H1 (cell line): ENCODE data around the gene CASP4. TPM values are rescaled to one million over a fixed set of nuclear protein-coding genes. Genes with fewer than 3 reads are reported as not detected.

Source experiments
- CTCF ChIA-PET: fragments of 300-600 bp; sonication (Branson Sonifier 250); formaldehyde crosslinking; loops from one replicate; lab custom pipeline; 2021; ENCODE audit not compliant: partially characterized antibody; lab: Charles Lee
- POLR2A ChIA-PET: fragments of 300-600 bp; sonication (Branson Sonifier 250); formaldehyde crosslinking; loops from one replicate; lab custom pipeline; 2021; ENCODE audit warnings: inconsistent platforms; ENCODE audit not compliant: partially characterized antibody; lab: Charles Lee
- DNase-seq, 2 experiments: peaks; one replicate each; pipeline versions ENCODE4 v3.0.0 to v3.0.0-alpha.2; 2010 to 2022; ENCODE audit warnings: low spot score in 2 of 2, low read depth in 1 of 2, mixed read lengths in 1 of 2
- FAIRE-seq: peaks from 2 replicates; lab custom pipeline; 2011; peaks lifted over from hg19 to GRCh38; lab: Jason Lieb, UNC
- H2AFZ ChIP-seq: 2 replicates; pipeline ENCODE4 v1.8.1; 2012; ENCODE audit warnings: low read length, inconsistent platforms
- H2AK5ac ChIP-seq: 2 replicates; pipeline ENCODE4 v1.6.1; 2013; ENCODE audit warnings: low read depth, low read length
- H2BK120ac ChIP-seq: replicated peaks from 2 replicates; pipeline ENCODE3; 2013; ENCODE audit warnings: low read depth, low read length, inconsistent platforms
- H2BK12ac ChIP-seq: 2 replicates; pipeline ENCODE4 v1.6.1; 2013; ENCODE audit warnings: low read depth, low read length
- H2BK15ac ChIP-seq: 2 replicates; pipeline ENCODE4 v1.6.1; 2013; ENCODE audit warnings: low read length
- H2BK20ac ChIP-seq: 2 replicates; pipeline ENCODE4 v1.6.1; 2013; ENCODE audit warnings: low read length
- H2BK5ac ChIP-seq: 2 replicates; pipeline ENCODE4 v1.6.1; 2013; ENCODE audit warnings: low read depth, low read length
- H3K14ac ChIP-seq: 2 replicates; pipeline ENCODE4 v1.6.1; 2013; ENCODE audit warnings: inconsistent platforms; ENCODE audit not compliant: insufficient read length
- H3K18ac ChIP-seq: 2 replicates; pipeline ENCODE4 v1.6.1; 2013; ENCODE audit warnings: low read length; ENCODE audit errors: extremely low read depth
- H3K23ac ChIP-seq: 2 replicates; pipeline ENCODE4 v1.6.1; 2013; ENCODE audit warnings: inconsistent platforms; ENCODE audit not compliant: insufficient read length
- H3K23me2 ChIP-seq: 2 replicates; pipeline ENCODE4 v1.6.1; 2013; ENCODE audit warnings: low read depth, low read length
- H3K27ac ChIP-seq: 2 replicates; pipeline ENCODE4 v1.6.1; 2011; ENCODE audit warnings: low read depth, low read length, inconsistent platforms
- H3K27me3 ChIP-seq, 4 experiments: replicated peaks in 1 of 4; 1 replicate in 1 of 4; 2 replicates in 3 of 4; pipeline versions ENCODE4 v1.6.1 to v1.8.1; 2011 to 2013; ENCODE audit warnings: low read length in 3 of 4, mild to moderate bottlenecking in 3 of 4, inconsistent platforms in 2 of 4, mixed read lengths in 2 of 4, moderate library complexity in 1 of 4; ENCODE audit not compliant: control insufficient read depth in 3 of 4, insufficient read depth in 3 of 4; ENCODE audit errors: extremely low read depth in 1 of 4
- H3K36me3 ChIP-seq, 4 experiments: 2 replicates each; pipeline versions ENCODE4 v1.6.1 to v1.8.1; 2011 to 2013; ENCODE audit warnings: mild to moderate bottlenecking in 4 of 4, low read length in 3 of 4, moderate library complexity in 2 of 4, control low read depth in 1 of 4, inconsistent platforms in 1 of 4; ENCODE audit not compliant: insufficient read depth in 4 of 4, control insufficient read depth in 2 of 4
- H3K4ac ChIP-seq: replicated peaks from 2 replicates; pipeline ENCODE3; 2013; ENCODE audit warnings: low read length, low read depth, mixed read lengths, inconsistent platforms; ENCODE audit not compliant: insufficient read length
- H3K4me1 ChIP-seq, 4 experiments: replicated peaks in 1 of 4; 1 replicate in 1 of 4; 2 replicates in 3 of 4; pipeline versions ENCODE4 v1.6.1 to v1.8.1; 2011 to 2013; ENCODE audit warnings: low read length in 3 of 4, inconsistent platforms in 2 of 4, mixed read lengths in 1 of 4; ENCODE audit not compliant: insufficient read depth in 4 of 4, control insufficient read depth in 3 of 4
- H3K4me2 ChIP-seq, 2 experiments: 2 replicates each; pipeline versions ENCODE4 v1.6.1 to v1.8.1; 2011 to 2013; ENCODE audit warnings: low read depth in 2 of 2, low read length in 2 of 2, control low read depth in 1 of 2, inconsistent platforms in 1 of 2, mild to moderate bottlenecking in 1 of 2; ENCODE audit not compliant: insufficient read depth in 1 of 2
- H3K4me3 ChIP-seq, 4 experiments: fragments of 200-600, 300-600 bp in 1 of 4; sonication (generic), shearing (Covaris generic), sonication (Bioruptor Twin) in 1 of 4; 2 replicates each; pipeline versions ENCODE4 v1.5.1 to v1.8.1; 2011 to 2016; ENCODE audit warnings: low read length in 4 of 4, low read depth in 3 of 4, control low read depth in 2 of 4, inconsistent platforms in 2 of 4, mild to moderate bottlenecking in 2 of 4, mixed read lengths in 1 of 4, moderate library complexity in 1 of 4; ENCODE audit not compliant: insufficient read depth in 2 of 4; ENCODE audit errors: extremely low read depth in 1 of 4
- H3K56ac ChIP-seq: replicated peaks from 2 replicates; pipeline ENCODE3; 2013; ENCODE audit warnings: low read depth, mild to moderate bottlenecking, mixed read lengths, low read length, inconsistent platforms; ENCODE audit not compliant: insufficient read length
- H3K79me1 ChIP-seq: 2 replicates; pipeline ENCODE4 v1.6.1; 2013; ENCODE audit warnings: low read depth, low read length, control low read depth
- H3K79me2 ChIP-seq, 2 experiments: 2 replicates each; pipeline versions ENCODE4 v1.6.1 to v1.8.1; 2012 to 2013; ENCODE audit warnings: low read length in 2 of 2, mild to moderate bottlenecking in 2 of 2, inconsistent platforms in 1 of 2; ENCODE audit not compliant: insufficient read depth in 2 of 2, control insufficient read depth in 1 of 2
- H3K9ac ChIP-seq, 4 experiments: replicated peaks in 1 of 4; 1 replicate in 1 of 4; 2 replicates in 3 of 4; pipeline versions ENCODE4 v1.6.1 to v1.8.1; 2011 to 2013; ENCODE audit warnings: low read depth in 3 of 4, low read length in 3 of 4, control low read depth in 2 of 4, mild to moderate bottlenecking in 2 of 4, moderate library complexity in 2 of 4, inconsistent platforms in 1 of 4; ENCODE audit errors: extremely low read depth in 1 of 4
- H3K9me3 ChIP-seq, 2 experiments: 2 replicates each; pipeline versions ENCODE4 v1.6.1 to v1.8.1; 2012 to 2013; ENCODE audit warnings: mild to moderate bottlenecking in 2 of 2, moderate library complexity in 2 of 2, control low read depth in 1 of 2, inconsistent platforms in 1 of 2, low read depth in 1 of 2, low read length in 1 of 2, mixed read lengths in 1 of 2; ENCODE audit not compliant: insufficient read depth in 2 of 2
- H4K20me1 ChIP-seq, 2 experiments: replicated peaks in 1 of 2; 2 replicates each; pipeline versions ENCODE3 to v1.8.1; 2011 to 2013; ENCODE audit warnings: inconsistent platforms in 2 of 2, low read length in 2 of 2, mild to moderate bottlenecking in 1 of 2; ENCODE audit not compliant: insufficient read depth in 2 of 2, control insufficient read depth in 1 of 2
- H4K5ac ChIP-seq: 2 replicates; pipeline ENCODE4 v1.6.1; 2013; ENCODE audit warnings: low read length, low read depth, mixed read lengths, inconsistent platforms; ENCODE audit not compliant: insufficient read length
- H4K8ac ChIP-seq: 2 replicates; pipeline ENCODE4 v1.8.0; 2013; ENCODE audit warnings: mild to moderate bottlenecking, moderate library complexity, low read length, inconsistent platforms; ENCODE audit not compliant: insufficient read depth; ENCODE audit errors: extremely low read depth
- H4K91ac ChIP-seq: replicated peaks from 2 replicates; pipeline ENCODE3; 2013; ENCODE audit warnings: low read length, mixed read lengths, inconsistent platforms; ENCODE audit not compliant: insufficient read length
- SIRT6 ChIP-seq: IDR thresholded peaks from one replicate; pipeline ENCODE4 v1.7.1; 2012; ENCODE audit warnings: low read length, inconsistent platforms
- WGBS, 2 experiments: shearing (Covaris generic) in 1 of 2; methylation state at CpG; one replicate each; pipeline versions ENCODE4 v1.1.6 to v1.1.7; 2013 to 2015; ENCODE audit warnings: low lambda C conversion rate in 2 of 2, mixed read lengths in 2 of 2, inconsistent platforms in 1 of 2, low coverage in 1 of 2, missing lambda C conversion rate in 1 of 2; ENCODE audit not compliant: insufficient replicate concordance in 2 of 2, insufficient coverage in 1 of 2, insufficient read length in 1 of 2; ENCODE audit errors: extremely low coverage in 1 of 2, missing lambda C conversion rate in 1 of 2; 5-methylcytosine and 5-hydroxymethylcytosine counted together
- polyA plus RNA-seq, 7 experiments: library from polyadenylated mRNA; depleted of rRNA in 3 of 7; stranded (reverse) in 5 of 7; unstranded in 2 of 7; fragments of >200 nt in 5 of 7; fragments of 200-250 nt in 2 of 7; gene quantifications; 1 replicate in 5 of 7; 2 replicates in 1 of 7; 4 replicates in 1 of 7; pipeline versions ENCODE4 v1.2.1 to v1.2.3, GENCODE V29; 2011 to 2013; ENCODE audit warnings: missing spikeins in 2 of 7, mixed read lengths in 2 of 7
- total RNA-seq: library from RNA; stranded (reverse); fragmentation: NEBNext Ultra II Directional; extraction: Animal tissue kit (Norgen Biotek cat#: 25700); gene quantifications from 2 replicates; pipeline ENCODE4 v1.2.1, GENCODE V29; 2021
- TF ChIP-seq, protein P1 (sequence below): IDR thresholded peaks from 2 replicates; pipeline ENCODE4 v1.6.1; 2012; ENCODE audit warnings: inconsistent platforms
- TF ChIP-seq, protein P2 (sequence below): IDR thresholded peaks from 2 replicates; pipeline ENCODE4 v1.6.1; 2012; ENCODE audit warnings: low read length, inconsistent platforms

CASP4 gene
- total and polyA plus RNA-seq, 2 of the 8 experiments (the other 6 are each of a cell fraction or from before 2014, with no cell fraction given), result 0.09 TPM; not detected in 1

DNA sequence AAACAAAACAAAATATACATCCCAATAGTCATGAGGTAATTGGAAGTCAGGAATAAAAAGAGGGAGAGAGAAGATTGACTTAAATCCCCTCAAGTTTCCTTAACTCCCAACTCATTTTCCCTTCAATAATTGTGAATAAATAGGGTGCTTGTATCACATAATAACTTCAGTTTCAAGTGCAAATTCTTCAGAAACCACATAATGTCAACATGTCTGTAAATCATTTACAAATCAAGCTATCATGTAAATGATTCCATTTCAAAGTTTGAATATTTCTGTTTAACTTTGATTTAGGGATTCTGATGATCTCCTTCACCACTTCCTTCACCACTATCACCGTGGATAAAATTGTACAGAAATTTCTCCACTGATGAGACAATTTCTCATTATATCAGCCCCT lies 31.3 kb upstream of the CASP4 start:
- Histone ChIP-seq H2AK5ac (no peak overlapping the region), H3K9ac (no peak overlapping the region), H2BK20ac (no peak overlapping the region), H2BK12ac (no peak overlapping the region), H3K14ac (no peak overlapping the region), H4K5ac (no peak overlapping the region), H3K4me1 (no peaks in the 10 kb centered on the region), H3K4me3 (no peak overlapping the region), H3K36me3 (no peaks in the 10 kb centered on the region), H3K9me3 (no peaks in the 10 kb centered on the region), H3K4me2 (no peak overlapping the region), H3K56ac (no peak overlapping the region), H2AFZ (no peak overlapping the region), H3K23ac (no peak overlapping the region), H2BK120ac (no peak overlapping the region), H3K79me2 (no peaks in the 10 kb centered on the region), H4K91ac (no peak overlapping the region), H4K8ac (no peak overlapping the region), H3K4ac (no peak overlapping the region), H3K18ac (no peak overlapping the region), H3K27ac (no peak overlapping the region), H3K27me3 (no peaks in the 10 kb centered on the region), H4K20me1 (no peaks in the 10 kb centered on the region), H3K79me1 (no peaks in the 10 kb centered on the region), H3K23me2 (0 out of 2 replicates have a peak, but pooled peaks cover 2% of the 10 kb centered on the region), H2BK15ac (no peak overlapping the region), H2BK5ac (no peak overlapping the region)
- 100% methylated on average over 1 of the region's 1 CpG; no CpG with 5 or more reads in 1 of the 2 experiments for WGBS, 2 experiments
- ChIA-PET CTCF (no interaction called here), POLR2A (no interaction called here)
- FAIRE-seq, result no peak
- DNase-seq, result no peak
- TF ChIP-seq SIRT6, result no peak
- TF ChIP-seq, protein P1, sequence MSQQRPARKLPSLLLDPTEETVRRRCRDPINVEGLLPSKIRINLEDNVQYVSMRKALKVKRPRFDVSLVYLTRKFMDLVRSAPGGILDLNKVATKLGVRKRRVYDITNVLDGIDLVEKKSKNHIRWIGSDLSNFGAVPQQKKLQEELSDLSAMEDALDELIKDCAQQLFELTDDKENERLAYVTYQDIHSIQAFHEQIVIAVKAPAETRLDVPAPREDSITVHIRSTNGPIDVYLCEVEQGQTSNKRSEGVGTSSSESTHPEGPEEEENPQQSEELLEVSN, result no peak
- TF ChIP-seq, protein P2, sequence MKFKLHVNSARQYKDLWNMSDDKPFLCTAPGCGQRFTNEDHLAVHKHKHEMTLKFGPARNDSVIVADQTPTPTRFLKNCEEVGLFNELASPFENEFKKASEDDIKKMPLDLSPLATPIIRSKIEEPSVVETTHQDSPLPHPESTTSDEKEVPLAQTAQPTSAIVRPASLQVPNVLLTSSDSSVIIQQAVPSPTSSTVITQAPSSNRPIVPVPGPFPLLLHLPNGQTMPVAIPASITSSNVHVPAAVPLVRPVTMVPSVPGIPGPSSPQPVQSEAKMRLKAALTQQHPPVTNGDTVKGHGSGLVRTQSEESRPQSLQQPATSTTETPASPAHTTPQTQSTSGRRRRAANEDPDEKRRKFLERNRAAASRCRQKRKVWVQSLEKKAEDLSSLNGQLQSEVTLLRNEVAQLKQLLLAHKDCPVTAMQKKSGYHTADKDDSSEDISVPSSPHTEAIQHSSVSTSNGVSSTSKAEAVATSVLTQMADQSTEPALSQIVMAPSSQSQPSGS, result no peak
